GM18907 (cell line): ENCODE measurements around the gene ARPC1A.
"Not testable (repeated sequence)": the region's sequence is repeated elsewhere in the genome, so short reads cannot be mapped to it uniquely, and the experiment has no call there.

Experiments used
- ATAC-seq: cut with Tn5 transposase; IDR thresholded peaks from one replicate; pipeline ENCODE4 v1.9.1; 2021; ENCODE audit warnings: mild to moderate bottlenecking, moderate library complexity; ENCODE audit not compliant: unreplicated experiment

Gene ARPC1A

DNA sequence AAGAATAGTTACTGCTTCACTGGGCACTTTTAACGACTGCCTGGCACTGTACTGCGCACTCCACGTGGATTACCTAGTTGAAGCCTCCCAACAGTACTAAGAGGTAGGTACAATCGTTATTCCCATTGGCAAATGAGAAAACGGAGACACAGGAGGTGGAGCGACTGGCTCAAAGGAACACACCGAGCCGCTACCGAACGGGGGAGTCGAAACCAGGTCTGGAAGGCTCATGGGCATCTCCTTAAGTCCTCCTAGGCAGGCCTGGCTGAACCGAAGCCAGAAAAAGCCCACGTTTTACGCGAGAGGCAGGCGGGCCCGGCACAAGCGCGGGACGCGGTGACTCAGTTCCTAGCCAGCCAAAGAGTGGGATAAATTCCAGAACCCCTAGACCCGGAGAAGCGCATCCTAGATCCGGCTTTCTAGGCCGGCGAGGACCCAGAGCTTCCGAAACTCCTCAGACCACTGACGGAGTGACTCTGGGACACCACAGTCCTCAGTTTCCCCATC is 82.2 kb downstream of the ARPC1A start:
- peak; percentile 8 for ATAC-seq

DNA sequence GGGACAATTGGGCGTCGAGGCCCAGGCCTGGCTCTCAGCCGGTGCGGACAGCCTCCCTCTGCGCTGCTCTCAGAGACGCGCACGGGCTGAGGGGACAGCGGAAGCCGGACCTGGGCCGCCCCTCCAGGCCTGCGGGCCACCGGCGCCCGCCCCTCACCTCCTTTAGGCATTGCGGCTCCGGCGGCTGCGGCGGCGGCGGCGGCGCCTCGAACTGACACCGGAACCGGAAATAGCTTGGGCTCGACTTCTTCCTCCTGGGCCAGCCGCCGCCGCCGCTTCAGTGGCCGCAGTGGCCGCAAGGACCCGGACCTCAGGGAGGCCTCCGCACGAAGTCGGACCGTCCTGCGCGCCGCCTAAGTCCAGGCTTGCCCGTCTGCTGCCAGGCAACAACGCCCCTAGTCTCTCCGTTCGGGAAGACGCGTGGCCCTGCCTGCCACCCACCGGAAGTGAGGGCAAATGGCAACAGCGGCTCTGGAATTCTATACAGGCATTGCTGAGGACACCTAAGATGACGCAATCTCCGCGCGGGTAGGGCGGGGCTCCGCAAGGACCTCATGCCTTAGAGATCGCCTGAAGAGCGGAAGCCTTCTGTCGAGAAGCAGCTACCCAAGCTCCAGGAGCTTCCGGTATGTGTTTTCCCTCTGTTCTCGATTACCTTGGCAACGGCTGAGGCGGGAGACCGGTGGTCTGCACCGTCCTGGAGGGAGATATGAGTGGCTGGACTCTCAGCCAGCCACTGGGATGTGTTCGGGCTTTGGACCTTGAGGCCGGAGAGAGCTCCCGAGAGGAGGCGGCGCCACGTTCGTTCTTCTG is 82.9 kb downstream of the ARPC1A start, which contains the start of the genes BUD31 and PDAP1:
BUD31 (plus strand) TSS at position 591 of the 813 bp plus-strand sequence. CDS start 2,124 bp downstream, outside the sequence.
PDAP1 (minus strand) TSS at position 219 of the 813 bp plus-strand sequence; CDS start at position 170, 49 bp downstream.
- peak; percentile 85 for ATAC-seq

DNA sequence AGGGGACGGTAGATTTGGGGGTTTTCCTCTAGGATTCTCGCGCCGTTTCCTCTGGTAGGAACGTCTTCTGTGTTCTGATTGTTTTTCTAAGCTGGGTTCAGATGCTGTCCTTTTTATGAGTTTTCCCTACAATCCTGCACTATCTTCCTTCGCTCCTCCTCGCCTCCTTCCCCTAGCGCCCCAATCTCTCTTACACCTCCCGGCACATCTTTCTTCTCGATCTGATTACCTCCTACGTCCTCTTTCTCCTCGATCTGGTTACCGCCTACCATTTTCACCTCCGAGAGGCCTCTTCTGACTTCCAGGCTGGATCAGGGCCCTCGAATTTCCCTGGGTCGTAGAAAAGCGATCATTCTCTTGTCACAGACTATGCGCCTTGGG is 83.5 kb downstream of the ARPC1A start:
- ATAC-seq, result peak; percentile 6

DNA sequence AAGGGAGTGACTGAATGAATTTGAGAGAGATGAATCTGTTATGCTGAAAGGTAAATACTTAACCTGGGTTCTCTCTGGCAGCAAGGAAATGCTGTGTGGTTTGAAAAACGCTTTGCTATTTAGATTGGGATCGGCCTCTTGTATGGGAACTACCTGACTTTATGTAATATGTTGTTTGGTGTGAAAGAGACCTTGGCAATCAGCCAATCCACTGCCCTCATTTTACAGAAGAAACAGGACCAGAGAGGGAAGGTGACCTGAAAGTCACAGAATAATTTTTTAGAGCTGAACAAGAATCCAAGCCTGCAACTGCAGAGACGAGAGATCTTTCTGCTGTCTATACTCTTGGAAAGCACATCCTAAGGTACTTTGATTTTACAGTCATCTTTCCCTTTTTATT is 84.1 kb downstream of the ARPC1A start:
- ATAC-seq, result no peak

DNA sequence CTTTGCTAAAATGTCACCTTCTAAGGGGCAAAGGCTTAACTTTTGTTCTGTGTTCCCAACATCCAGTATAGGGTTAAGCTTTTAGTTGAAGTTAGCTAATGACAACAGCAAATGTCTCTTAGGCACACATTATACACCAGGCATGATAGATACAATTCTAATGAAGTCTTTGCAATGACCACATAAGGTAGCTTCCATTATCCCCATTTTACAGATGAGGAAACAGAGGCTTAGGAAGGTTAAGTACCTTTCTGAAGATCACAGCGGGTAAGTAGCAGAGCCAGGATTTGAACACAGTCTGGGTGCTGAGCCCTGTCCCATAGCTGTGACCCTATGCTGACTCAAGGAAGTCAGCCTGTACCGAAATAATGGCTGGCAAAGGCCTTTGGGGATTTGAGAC is 84.9 kb downstream of the ARPC1A start:
- no peak for ATAC-seq

DNA sequence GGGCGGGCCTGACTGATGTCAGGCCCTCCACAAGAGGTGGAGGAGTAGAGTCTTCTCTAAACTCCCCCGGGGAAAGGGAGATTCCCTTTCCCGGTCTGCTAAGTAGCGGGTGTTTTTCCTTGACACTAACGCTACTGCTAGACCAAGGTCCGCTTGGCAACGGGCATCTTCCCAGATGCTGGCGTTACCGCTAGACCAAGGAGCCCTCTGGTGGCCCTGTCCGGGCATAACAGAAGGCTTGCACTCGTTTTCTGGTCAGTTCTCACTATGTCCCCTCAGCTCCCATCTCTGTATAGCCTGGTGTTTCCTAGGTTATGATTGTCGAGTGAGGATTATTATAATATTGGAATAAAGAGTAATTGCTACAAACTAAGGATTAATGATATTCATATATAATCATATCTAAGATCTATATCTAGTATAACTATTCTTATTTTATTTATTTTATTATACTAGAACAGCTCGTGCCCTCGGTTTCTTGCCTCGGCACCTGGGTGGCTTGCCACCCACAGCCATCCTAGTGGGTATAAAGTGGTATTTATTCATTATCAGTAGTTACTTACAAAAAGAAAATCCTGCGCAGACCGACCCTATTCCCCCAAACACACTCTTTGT is 89.9 kb downstream of the ARPC1A start:
- not testable (repeated sequence) for ATAC-seq
